ENCODE measurements around the gene ZCCHC24. TPM values are rescaled to one million over a fixed set of nuclear protein-coding genes. Genes with fewer than 3 reads are reported as not detected.

Gene ZCCHC24
- total and polyA plus RNA-seq, 2 donors (not counting 3 experiments of a cell fraction or from before 2014, with no cell fraction given), result 5.2 to 8.4 TPM

DNA sequence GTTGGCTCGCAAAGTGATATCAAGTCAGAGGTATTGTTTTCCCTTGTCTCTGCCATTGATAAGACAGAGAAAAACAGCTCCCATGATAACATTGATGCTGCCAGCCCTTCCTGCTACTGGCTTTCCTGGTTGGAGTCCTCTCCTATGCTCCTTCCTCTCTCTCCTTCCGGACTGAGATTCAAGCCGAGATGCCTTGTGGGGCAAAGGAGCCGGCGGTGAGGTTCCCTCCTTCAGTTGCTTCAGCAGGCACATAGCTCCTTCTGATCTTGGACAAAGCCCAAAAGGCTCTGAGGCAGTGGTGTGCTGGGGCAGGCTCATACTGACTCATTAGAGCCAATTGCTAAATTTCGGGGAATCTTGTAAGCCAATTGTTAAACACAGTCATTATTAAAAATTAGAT lies 8.8 kb upstream of the ZCCHC24 start:
- no peak overlapping the region for H2AFZ ChIP-seq (ENCODE audit: low read depth, low read length)
- FAIRE-seq (no peak), DNase-seq (ENCODE audit: low read depth, low spot score) (no peak)
- peaks cover 19 to 24% of the 10 kb centered on the region in 2 experiments for H3K27me3 ChIP-seq (ENCODE audit: control insufficient read depth in 2 of 2, insufficient read depth in 2 of 2, low read length in 2 of 2)
- TF ChIP-seq MYC (IDR thresholded peaks at IDR 0.05; ENCODE audit: low read depth, low read length), result no peak
- no peak for TF ChIP-seq JUN (IDR thresholded peaks at IDR 0.05; ENCODE audit: borderline replicate concordance, insufficient read depth, insufficient read length, low read depth)
- TF ChIP-seq FOS (IDR thresholded peaks at IDR 0.05; ENCODE audit: borderline replicate concordance, insufficient read depth, low read length), result no peak
- no peak for TF ChIP-seq EZH2 (IDR thresholded peaks at IDR 0.05; ENCODE audit: borderline replicate concordance, low read depth, low read length, severe bottlenecking)
- TF ChIP-seq, protein P1, sequence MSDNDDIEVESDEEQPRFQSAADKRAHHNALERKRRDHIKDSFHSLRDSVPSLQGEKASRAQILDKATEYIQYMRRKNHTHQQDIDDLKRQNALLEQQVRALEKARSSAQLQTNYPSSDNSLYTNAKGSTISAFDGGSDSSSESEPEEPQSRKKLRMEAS (IDR thresholded peaks at IDR 0.05; ENCODE audit: insufficient read depth, insufficient read length), result no peak
- TF ChIP-seq POLR2AphosphoS5 (IDR thresholded peaks at IDR 0.05; ENCODE audit: insufficient read depth, low read depth, low read length), result no peak
- TF ChIP-seq CTCF (IDR thresholded peaks at IDR 0.05; ENCODE audit: extremely low read depth in 1 of 2, insufficient read depth in 1 of 2, low read depth in 1 of 2, low read length in 2 of 2), result no peak
- TF ChIP-seq GATA2 (IDR thresholded peaks at IDR 0.05; ENCODE audit: insufficient read depth, insufficient read length, low read depth, low read length), result no peak
- no peak for TF ChIP-seq POLR2A (IDR thresholded peaks at IDR 0.05; ENCODE audit: low read depth, low read length)
- no peaks in the 10 kb centered on the region for H3K79me2 ChIP-seq (ENCODE audit: control insufficient read depth, insufficient read depth, low read length)
- intact Hi-C loops (cut with micrococcal nuclease) (no loop called here), dilution Hi-C loops (cut with MboI; ENCODE audit: extremely low pct_ligation_motif_present, low sequenced_read_pairs) (no loop called here)
- BruUV-seq (replicated peaks), result no TSS peak
- no peaks in the 10 kb centered on the region for H3K9me3 ChIP-seq (replicated peaks; ENCODE audit: control insufficient read depth, insufficient read depth, low read length)
- H3K9ac ChIP-seq (replicated peaks; ENCODE audit: extremely low read depth, insufficient read depth, low read length), result no peak overlapping the region
- no peaks in the 10 kb centered on the region for H4K20me1 ChIP-seq (replicated peaks; ENCODE audit: control insufficient read depth, extremely low read depth, insufficient read depth, low read length)
- H3K9me1 ChIP-seq (replicated peaks; ENCODE audit: control insufficient read depth, extremely low read depth, insufficient read depth, low read length), result no peaks in the 10 kb centered on the region
- no peaks in the 10 kb centered on the region for H3K4me1 ChIP-seq (ENCODE audit: control insufficient read depth, extremely low read depth, insufficient read depth, low read length)
- CTCF ChIA-PET, result interaction anchor here (1.1 to 2.6 kb wide), 2 partner anchors 13 to 80 kb away, joined by 3 to 19 read pairs; no protein-coding TSS in a partner anchor
- H3K4me3 ChIP-seq (replicated peaks in 1 of 3; ENCODE audit: insufficient read depth in 1 of 3, low read depth in 1 of 3, low read length in 3 of 3), result no peak overlapping the region
- H3K27ac ChIP-seq (ENCODE audit: insufficient read depth, low read depth, low read length), result no peak overlapping the region
- H3K4me2 ChIP-seq (ENCODE audit: insufficient read depth, low read length), result no peak overlapping the region
- no peaks in the 10 kb centered on the region for H3K36me3 ChIP-seq (ENCODE audit: control insufficient read depth in 2 of 2, extremely low read depth in 1 of 2, insufficient read depth in 2 of 2, low read length in 2 of 2)
- POLR2A ChIA-PET, result no interaction called here

All from endothelial cell of umbilical vein (primary cell).